CD4-positive, alpha-beta T cell treated with Interleukin-6 at 100 ng/mL for 8 hours (primary cell): ENCODE measurements around the gene IGF1R.
"Not testable (repeated sequence)": the region's sequence is repeated elsewhere in the genome, so short reads cannot be mapped to it uniquely, and the experiment has no call there.

ENCODE experiments used
- DNase-seq: peaks from one replicate; pipeline ENCODE4 v3.0.0-alpha.2; 2020; ENCODE audit warnings: mixed read lengths, low spot score

The IGF1R gene

DNA sequence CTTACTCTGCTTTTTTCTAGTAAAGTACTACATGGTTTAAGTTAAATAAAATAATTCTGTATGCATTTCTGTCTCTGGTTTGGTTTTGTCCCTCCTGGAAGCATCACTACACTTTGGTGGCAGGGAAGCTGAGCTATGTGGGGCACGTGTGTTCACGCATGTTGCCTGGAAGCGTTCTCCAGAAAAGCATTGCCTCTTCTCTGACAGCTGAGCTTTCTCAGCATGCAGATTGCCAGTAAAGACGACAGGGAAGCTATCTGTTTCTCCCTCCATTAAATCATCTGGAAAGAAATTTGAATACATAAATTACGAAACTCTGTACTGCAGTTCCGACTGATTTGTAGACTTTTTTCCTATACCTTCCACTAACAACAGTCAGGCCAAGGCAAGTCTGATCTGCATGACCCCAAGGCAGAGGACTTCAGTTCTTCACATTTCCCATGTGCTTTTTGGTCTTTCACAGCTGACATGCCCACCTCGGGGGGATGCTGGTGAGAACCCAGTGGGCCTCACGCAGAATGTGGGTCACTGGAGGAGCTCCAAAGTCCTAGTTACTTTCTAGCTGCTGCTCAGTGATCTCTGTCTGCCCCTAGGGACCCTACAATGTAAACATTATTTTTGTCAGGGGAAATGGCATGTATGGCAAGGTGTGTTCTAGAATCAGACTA lies 316.3 kb downstream of the IGF1R start:
- no peak for DNase-seq

DNA sequence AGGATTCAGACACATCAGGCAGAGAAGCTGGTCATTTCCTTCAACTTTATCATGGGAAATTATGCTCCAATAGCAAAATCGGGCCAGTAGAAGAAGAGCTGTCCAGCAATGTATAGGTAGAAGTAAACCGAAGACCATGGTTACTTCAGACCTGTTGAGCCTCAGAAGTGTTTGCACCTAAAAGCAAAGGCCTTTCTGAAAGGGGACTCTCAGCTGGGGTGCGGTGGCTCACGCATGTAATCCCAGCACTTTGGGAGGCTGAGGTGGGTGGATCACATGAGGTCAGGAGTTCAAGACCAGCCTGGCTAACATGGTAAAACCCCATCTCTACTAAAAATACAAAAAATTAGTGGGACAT lies 316.8 kb downstream of the IGF1R start:
- DNase-seq = not testable (repeated sequence)

DNA sequence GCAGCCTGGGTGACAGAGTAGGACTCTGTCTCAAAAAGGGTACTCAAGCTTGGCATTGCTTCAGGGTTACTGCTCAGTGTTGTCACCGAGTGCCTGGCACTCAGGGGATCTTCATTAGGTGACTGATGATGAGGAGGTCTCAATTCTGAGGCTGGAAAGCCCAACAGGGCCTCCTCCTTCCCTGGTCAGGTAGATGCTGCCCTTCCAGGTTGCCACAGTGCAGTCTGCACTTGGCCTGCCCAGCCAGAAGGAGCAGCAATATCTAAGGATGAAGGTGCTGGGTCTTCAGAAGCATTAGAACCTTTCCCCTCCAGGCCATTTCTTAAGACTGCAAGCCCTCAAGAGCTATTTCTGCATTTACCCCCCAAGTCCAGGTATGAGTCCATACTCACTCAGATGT lies 317.3 kb downstream of the IGF1R start:
- no peak for DNase-seq

- no peak for DNase-seq
Observed at GRCh38 chr15:98966091-98966787, 317.9 kb downstream of the IGF1R start.

DNA sequence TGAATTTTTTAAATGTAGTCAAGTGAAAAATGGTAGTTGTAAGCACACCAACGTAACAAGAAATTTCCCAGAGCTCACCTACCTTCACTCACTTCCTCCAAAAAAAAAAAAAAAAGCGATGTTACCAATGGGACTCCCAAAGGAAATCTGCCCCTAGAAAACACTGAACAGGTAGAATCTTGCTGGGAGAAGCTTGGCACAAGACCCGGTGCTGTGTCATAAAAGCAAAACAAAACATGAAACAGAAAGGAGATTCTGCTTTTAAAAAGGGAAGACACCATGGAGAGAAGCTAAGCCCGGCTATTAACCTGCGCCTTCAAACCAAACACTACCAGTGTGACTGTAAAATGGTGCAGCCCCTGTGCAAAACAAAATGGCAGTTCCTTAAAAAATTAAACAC lies 318.8 kb downstream of the IGF1R start:
- no peak for DNase-seq

GRCh38 chr15:98967916-98968315 lies 319.6 kb downstream of the IGF1R start:
- no peak for DNase-seq

DNA sequence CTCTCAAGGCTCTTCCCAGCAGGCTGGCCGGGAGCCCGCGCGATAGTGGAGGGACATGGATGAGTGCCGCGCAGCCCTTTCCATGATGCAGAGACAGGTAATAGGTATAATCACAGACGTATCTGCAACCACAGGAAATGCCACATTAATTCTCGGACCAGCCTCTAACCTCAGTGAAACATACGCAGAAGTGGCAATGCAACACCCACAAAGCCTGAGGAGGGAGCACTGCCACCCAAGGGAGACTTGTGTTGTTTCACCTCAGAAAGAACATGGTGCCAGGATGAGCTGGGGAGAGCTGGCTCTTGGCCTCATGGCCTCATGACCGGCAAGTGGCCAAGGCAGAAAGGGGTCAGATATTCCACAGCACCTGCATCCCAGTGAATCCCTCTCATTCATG lies 320.2 kb downstream of the IGF1R start:
- no peak for DNase-seq

DNA sequence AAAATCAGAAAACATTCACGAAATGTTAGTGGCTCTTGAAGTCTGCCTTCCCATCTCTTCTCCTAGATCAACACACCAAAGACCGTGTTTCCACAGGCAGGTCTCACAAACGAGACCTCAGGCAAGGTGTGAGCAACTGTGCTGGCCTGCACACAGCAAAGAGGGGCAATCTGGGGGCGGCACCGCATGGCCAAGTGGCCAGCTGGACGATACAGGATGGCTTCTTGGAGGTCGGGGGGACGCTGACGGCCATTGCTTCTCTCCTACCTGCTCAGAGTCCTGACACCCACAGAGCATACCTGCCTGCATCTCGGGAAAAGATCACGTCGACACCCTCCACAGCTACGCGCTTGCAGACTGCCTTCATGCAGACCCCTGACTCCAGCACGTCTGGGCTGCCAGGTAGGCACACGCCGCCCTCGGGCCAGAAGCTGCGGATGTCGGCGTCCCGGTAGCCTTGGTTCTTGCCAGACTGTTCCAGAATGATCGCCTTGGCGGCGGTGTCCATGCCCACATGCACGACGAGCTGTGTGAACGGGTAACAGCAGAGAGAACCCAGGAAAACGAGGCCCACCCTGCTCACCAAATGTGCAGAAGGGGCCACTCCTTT lies 320.9 kb downstream of the IGF1R start:
- no peak for DNase-seq

DNA sequence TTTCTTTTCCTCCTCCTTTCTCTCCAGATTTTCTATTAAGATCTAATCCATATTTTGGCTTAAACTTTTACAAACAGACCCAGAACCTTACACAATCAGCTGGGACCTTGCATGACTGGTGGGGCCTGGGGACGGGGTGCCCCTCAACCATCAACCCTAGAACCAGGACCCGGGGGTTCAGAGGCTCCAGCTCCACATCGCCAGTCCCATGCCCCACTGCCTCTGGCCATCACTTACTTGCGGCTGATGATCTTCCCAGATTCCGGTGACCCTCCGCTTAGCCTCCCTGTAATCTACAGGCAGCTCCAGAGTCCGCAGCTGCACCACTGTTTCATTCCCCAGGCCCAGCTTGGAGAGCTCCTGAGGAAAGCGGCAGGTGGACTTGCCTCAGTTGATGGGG lies 322.5 kb downstream of the IGF1R start:
- no peak for DNase-seq

DNA sequence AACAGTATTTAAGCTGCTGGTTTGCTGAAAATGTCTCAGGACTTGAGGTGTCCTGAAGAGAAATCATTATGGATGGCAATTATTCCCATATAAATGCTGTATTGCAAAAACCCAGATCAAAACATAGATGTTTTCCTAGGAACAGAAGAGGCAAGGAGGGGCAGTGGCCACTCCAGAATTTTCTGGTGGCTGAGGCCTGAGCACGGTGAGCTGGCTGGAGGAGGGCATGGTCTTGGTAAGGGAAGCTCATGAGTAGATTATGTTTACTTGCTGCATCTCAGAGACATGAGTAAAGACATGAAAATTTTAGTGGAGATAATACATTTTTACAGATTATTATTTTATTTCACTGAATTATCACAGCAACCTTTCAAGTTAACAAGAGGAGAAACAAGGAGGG lies 328.2 kb downstream of the IGF1R start:
- no peak for DNase-seq

GRCh38 chr15:98977441-98977840 lies 329.1 kb downstream of the IGF1R start:
- DNase-seq = no peak

- DNase-seq = no peak
Observed at GRCh38 chr15:98978153-98978552, 329.8 kb downstream of the IGF1R start.

GRCh38 chr15:98980899-98981228 lies 332.5 kb downstream of the IGF1R start:
- DNase-seq = no peak

DNA sequence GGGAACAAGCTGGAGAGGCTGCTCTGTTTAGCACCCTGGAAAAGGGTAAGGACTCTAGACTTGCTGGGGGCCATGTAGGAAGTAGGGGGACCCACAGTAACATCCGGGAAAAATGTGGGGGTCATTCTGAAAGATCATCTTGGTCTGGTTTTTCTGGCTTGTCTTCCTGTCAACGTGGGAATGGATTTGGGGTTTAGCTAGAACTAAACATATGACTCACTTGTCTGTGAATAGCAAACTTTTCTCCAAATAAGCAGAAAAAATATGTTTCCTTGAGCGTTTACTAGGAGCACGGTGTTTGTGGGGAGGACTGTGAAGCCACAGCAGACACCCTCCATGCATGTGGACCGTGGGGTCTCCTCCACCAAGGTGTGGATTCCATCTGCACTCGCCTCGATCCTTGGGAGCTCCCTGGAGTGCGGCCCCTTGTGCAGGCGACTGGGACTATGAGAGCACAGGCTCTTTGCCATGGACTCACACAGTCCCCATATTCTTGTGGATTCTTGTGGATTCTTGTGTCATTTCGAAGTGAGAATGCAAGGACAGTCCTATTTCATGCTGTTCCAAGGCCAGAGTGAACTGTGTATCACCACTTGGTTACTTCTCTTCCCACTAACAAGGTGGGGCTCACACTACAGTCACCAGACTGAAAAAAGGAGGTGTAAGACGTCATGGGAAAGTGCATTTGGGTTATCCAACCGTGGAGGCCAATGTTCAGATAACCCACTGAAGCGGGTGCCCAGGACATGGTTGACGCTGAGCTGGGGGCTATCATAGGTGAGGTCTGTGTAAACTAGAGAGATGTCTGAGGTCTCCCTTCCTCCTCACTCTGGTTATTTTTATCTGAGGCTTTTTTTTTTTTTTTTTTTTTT lies 333.7 kb downstream of the IGF1R start:
- no peak for DNase-seq

- DNase-seq = no peak
Observed at GRCh38 chr15:98983334-98983733, 335.0 kb downstream of the IGF1R start.

DNA sequence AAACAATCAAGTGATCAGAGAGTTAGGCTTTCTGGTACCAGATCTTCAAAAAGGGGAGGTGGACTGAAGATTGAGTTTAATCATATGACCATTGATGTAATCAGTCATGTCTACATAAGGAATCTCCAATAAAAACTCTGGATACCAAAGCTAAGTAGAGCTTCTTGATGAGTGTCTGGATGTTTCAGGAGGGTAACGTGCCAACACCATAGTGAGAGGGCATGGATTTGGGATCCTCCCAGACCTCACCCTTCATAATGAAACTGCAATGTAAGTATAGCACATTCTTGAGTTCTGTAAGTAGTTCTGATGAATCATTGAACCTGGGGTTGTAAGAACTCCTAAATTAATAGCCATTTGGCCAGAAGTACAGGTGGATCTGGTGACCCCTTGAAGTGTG lies 337.9 kb downstream of the IGF1R start:
- DNase-seq = no peak

DNA sequence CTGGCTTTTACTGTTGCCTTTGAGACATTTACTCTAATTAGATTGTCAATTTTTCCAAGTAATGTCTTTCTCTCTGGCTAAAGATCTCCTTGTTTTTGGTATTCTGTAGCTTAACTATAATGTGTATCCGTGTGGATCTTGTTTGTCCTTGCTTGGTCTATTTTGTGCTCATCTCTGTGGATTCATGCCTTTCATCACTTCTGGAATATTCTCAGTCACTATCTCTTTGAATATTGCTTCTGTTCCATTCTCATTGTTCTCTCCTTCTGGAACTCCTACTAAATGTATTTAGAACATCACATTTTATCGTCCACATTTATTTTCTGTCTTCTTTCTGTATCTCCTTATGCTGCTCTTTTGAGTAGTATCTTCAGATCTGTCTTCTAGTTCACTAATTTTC lies 346.6 kb downstream of the IGF1R start:
- DNase-seq = no peak

- no peak for DNase-seq
Observed at GRCh38 chr15:98996169-98996568, 347.8 kb downstream of the IGF1R start.

DNA sequence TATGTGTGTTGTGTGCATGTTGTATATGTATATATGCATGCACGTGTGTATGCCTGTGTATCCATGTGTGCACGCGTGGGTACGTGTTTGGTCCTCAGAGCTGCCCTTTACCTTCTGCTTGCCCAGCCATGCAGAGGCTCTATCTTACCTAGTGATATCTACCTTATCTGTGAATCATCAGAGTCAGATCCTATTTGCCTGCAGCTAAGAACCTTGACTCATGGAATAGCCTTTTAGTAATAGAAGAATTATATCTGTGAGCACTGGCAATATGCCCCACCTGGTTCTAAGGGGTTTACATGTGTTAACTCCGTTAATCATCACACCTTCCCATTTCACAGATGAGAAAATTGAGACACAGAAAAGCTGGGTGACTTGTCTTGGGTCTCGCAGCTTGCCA lies 348.3 kb downstream of the IGF1R start:
- no peak for DNase-seq

GRCh38 chr15:98997312-98997711 lies 349.0 kb downstream of the IGF1R start:
- no peak for DNase-seq

DNA sequence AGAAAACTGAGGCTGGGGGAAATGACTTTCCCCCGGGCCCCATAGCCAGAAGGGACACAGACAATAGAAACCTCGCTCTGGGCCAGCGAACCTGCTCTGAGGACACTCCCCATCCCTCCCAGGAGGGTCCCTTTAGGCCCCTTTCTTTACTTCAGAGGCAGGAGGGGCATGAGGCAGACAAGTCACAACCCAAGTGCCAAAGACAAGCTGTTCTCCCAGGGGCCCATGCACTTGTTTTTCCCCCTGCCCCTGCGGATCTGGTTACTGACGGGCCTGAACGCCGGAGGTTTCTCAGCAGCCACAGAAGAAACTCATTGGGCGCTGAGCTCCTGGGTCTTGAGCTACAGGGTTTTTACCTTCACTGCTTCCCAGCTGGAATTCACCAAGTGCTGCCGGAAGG lies 349.4 kb downstream of the IGF1R start:
- DNase-seq = no peak

GRCh38 chr15:98998279-98998678 lies 349.9 kb downstream of the IGF1R start:
- no peak for DNase-seq

- DNase-seq = no peak
Observed at GRCh38 chr15:98999233-98999632, 350.9 kb downstream of the IGF1R start.
